ENCODE results near the gene SHBG.
"Not testable (repeated sequence)": the region's sequence is repeated elsewhere in the genome, so short reads cannot be mapped to it uniquely, and the experiment has no call there.

Gene SHBG

DNA sequence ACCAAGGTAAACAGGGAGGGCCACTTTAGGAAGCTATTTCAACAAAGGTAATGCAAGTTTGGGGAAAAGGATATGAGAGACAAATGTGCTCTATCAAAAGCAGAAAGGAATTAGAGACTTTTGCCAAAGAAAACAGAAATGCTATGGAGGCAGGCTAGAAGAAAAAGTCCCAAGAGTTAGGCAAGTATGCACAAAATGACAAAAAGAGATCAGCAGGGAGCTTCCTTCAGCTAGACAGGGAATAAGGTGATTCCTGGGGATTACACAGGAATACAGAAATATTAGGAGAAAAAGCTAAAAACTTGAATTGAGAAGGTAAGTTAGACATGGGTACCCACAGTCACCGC is 17.7 kb upstream of the SHBG start:
- DNase-seq = no peak

DNA sequence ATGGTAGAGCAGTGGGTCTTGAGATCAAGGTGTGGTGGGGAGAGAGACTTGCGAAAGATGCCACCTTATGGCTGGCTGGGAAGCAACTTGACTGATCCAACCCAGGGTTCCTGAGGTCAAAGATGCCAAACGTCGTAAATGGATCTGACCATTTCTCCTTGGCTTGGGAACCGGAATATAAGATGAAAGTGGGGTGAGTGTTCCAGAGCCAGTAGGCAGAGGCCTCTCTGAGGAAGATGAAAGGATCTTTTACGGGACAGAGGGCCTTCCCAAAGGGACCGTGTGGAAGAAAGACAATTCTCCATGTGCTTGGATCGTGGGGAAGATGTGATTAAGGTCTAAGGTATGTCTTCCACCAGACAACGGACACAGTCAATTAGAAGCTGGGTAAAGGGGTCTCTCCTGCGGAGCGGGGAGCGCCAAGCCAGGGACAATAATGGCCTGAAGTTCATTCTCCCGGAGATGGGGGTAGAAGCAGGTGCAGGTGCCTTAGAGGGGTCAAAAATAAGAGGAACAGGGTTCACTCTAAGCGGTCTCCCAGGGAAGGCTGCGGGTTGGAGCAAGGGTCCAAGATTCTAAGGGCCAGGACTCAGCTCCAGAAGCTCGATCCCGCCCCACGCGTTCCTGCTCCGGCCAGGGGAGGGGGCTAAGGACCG is 16.0 kb upstream of the SHBG start:
- no peak for DNase-seq

- peak; percentile 96 to 98 for DNase-seq
Observed at GRCh38 chr17:7614425-7615264, 15.3 kb upstream of the SHBG start, which contains the start of gene FXR2. TSS of gene FXR2 (minus strand) at chr17:7614897. CDS start at chr17:7614532, 365 bp downstream.

DNA sequence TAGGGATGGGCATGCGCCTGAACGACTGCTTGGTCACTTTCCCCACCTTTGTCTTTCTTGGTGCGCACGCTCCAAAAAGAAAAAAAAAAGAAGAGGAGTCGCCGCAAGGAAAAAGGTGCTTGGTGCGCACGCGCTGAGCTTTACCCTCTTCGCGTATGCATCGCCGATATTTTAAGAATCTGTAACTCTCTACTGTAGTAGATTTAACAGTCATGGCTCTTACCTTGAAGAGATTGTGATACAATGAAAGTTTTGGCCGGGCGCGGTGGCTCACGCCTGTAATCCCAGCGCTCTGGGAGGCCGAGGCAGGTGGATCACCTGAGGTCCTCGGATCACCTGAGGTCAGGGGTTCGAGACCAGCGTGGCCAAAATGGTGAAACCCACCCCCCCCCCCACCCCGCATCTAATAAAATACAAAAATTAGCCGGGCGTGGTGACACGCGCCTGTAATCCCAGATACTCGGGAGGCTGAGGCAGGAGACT is 14.6 kb upstream of the SHBG start:
- DNase-seq = no peak

GRCh38 chr17:7618608-7619007 is 11.3 kb upstream of the SHBG start:
- DNase-seq = no peak

- no peak for DNase-seq
Observed at GRCh38 chr17:7620835-7621234, 9.1 kb upstream of the SHBG start.

DNA sequence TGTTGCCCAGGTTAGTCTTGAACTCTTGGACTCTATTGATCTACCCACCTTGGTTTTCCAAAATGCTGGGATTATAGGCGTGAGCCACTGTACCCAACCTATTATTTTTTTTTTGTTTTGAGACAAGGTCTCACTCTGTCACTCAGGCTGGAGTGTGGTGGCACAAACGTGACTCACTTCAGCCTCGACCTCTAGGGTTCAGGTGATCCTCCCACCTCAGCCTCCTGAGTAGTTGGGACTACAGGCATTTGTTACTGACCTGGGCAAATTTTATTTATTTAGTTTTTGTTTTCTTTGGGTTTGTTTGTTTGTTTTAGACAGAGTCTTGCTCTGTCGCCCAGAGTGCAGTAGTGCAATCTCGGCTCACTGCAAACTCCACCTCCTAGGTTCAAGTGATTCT is 6.3 kb upstream of the SHBG start:
- DNase-seq = no peak

- DNase-seq = not testable (repeated sequence)
Observed at GRCh38 chr17:7625749-7626148, 4.2 kb upstream of the SHBG start.

- DNase-seq = no peak
Observed at GRCh38 chr17:7626307-7626706, 3.6 kb upstream of the SHBG start.

GRCh38 chr17:7626956-7627249 is 3.0 kb upstream of the SHBG start:
- DNase-seq = no peak

GRCh38 chr17:7627250-7628121 is 2.4 kb upstream of the SHBG start, which contains the start of gene SAT2:
TSS of gene SAT2 (minus strand) at chr17:7627821. CDS start at chr17:7627635, 186 bp downstream.
- DNase-seq = peak; percentile 82 to 85

- no peak for DNase-seq
Observed at GRCh38 chr17:7631398-7632380, 1.8 kb downstream of the SHBG start.

GRCh38 chr17:7632492-7632894 is 2.6 kb downstream of the SHBG start:
- no peak for DNase-seq

GRCh38 chr17:7633093-7633492 is 3.2 kb downstream of the SHBG start:
- DNase-seq = no peak

DNA sequence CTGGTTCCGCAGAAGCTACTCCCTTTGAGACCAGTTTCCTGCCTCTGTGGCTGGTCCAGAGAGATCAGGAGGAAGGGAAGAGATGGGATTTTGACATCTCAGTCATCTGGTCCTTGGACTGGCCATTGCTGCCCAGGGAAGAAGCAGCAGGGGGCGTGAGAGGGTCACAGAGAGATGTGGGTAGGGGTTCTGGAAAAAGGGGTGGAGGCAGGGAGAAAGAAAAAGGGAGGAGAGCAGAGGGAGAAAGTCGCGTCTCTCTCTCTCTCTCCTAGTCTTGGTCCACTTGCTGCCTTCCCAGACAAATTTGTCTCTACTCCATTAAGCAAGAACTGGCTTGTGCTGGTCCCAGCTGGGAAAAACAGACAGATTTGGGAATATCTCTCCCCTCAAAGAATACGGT is 4.4 kb downstream of the SHBG start:
- no peak for DNase-seq

GRCh38 chr17:7636163-7636562 is 6.2 kb downstream of the SHBG start:
- DNase-seq = no peak

GRCh38 chr17:7640783-7641182 is 10.8 kb downstream of the SHBG start:
- DNase-seq = no peak

DNA sequence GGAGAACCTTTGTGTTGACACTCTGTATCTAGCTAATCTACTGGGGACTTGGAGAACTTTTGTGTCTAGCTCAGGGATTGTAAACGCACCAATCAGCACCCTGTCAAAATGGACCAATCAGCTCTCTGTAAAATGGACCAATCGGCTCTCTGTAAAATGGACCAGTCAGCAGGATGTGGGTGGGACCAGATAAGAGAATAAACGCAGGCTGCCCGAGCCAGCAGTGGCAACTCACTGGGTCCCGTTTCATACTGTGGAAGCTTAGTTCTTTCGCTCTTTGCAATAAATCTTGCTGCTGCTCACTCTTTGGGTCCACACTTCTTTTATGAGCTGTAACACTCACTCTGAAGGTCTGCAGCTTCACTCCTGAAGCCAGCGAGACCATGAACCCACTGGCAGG is 11.7 kb downstream of the SHBG start:
- DNase-seq = not testable (repeated sequence)

DNA sequence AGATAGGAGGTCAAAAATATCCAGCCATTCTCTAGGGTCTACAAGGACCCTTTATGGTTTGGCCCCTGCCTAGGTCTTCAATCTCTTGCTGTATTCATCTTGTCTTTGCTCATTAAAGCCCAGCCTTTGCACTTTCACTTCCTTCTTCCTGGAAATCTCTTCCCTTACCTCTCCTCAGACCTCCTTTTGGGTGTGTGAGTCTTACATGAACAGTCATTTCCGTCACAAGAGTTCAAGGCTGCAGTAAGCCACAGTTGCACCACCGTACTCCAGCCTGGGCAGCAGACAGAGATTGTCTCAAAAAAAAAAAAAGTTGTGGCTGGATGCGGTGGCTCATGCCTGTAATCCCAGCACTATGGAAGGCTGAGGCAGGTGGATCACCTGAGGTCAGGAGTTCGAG is 14.8 kb downstream of the SHBG start:
- DNase-seq = no peak

DNA sequence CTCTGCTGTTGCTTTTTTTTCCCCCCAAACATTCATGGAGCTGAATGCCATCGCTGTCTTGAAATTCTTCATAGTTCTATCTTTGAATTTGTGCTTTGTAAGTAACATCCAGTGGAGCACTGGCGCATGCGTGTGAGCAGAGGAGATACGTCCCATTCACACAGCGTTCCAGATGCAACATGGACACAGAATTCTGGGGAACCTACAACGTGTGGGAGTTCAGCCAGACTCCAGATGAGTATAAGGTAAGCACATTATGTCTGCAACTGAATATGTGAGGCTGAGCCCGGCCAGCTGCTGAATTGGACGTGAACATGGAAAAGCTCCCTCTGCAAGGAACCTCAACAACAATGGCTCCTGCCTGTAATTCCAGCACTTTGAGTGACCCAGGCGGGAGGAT is 16.5 kb downstream of the SHBG start:
- no peak for DNase-seq

GRCh38 chr17:7647018-7647417 is 17.1 kb downstream of the SHBG start:
- DNase-seq = no peak

DNA sequence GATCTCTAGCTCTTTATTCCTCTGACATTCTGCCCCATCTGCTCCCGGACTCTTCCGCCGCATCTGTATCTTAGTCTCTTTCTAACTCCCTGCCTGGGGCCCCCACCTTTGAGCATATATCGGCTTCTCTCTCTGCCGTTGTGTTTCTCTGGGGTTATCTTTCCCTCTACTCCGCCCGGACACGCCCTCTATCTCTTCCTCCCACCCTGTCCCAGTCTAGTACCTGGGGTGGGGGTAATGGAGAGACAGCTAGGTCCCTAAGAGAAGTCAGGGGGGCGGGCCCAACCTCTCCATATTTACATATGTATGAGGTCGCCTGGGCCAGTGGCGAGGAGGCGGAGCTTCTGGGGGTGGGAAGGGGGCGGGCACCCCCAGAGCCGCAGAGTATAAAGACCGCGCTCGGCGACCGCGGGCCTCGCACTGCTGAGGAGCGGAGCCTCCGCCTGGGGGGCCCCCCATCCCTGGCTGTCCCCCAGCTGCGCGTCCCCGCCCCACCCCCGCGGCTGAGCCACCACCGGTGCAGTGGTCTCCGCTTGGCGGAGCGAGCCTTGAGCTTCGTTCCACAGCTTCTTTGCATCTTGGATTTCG is 20.7 kb downstream of the SHBG start, which contains the start of gene ATP1B2:
ATP1B2 (plus strand) TSS at position 418 of the 588 bp plus-strand sequence. CDS start 593 bp downstream, outside the sequence.
- peak; percentile 65 to 68 for DNase-seq

Data from activated CD4-positive, alpha-beta T cell treated with anti-CD3 and anti-CD28 coated beads, Interleukin-2, amount 50 U/mL, for 4 hours (primary cell).